Testis (tissue), 3 donors: ENCODE results near the gene MDH1B. TPM values are rescaled to one million over a fixed set of nuclear protein-coding genes. Genes with fewer than 3 reads are reported as not detected.

Source experiments
- DNase-seq: peaks from one replicate; pipeline ENCODE4 v3.0.0-alpha.2; 2019
- H3K27ac ChIP-seq, 2 donors: fragments of 200-600 bp; sonication (generic); one replicate each; pipeline ENCODE4 v1.5.1; 2019
- H3K27me3 ChIP-seq: fragments of 200-600 bp; sonication (generic); one replicate; pipeline ENCODE4 v1.5.1; 2019
- H3K36me3 ChIP-seq: fragments of 200-600 bp; sonication (generic); one replicate; pipeline ENCODE4 v1.5.1; 2017; ENCODE audit warnings: low read depth; ENCODE audit errors: missing control alignments
- H3K4me1 ChIP-seq: fragments of 200-600 bp; sonication (generic); one replicate; pipeline ENCODE4 v1.5.1; 2019
- H3K4me3 ChIP-seq, 2 donors: fragments of 200-600 bp; sonication (generic); one replicate each; pipeline ENCODE4 v1.5.1; 2017 to 2019
- H3K9me3 ChIP-seq: fragments of 200-600 bp; sonication (generic); one replicate; pipeline ENCODE4 v1.5.1; 2017
- CTCF ChIP-seq, 3 experiments: fragments of 450-650 bp in 2 of 3; fragments of 200-600 bp in 1 of 3; sonication (generic) in 1 of 3; IDR thresholded peaks; one replicate each; pipeline ENCODE4 v1.5.1; 2016 to 2019; ENCODE audit warnings: antibody characterized with exemption in 3 of 3, mild to moderate bottlenecking in 2 of 3, moderate library complexity in 1 of 3
- POLR2A ChIP-seq: fragments of 450-650 bp; IDR thresholded peaks from one replicate; pipeline ENCODE4 v1.6.1; 2017; ENCODE audit warnings: antibody characterized with exemption, mild to moderate bottlenecking, moderate library complexity
- WGBS, 2 donors: methylation state at CpG; one replicate each; pipeline ENCODE4 v1.1.5; 2018; 5-methylcytosine and 5-hydroxymethylcytosine counted together
- intact Hi-C: fragments of 100-400 bp; cut with DNase I; formaldehyde crosslinking; loops from one replicate; pipeline ENCODE4 v1.15.1; 2023; ENCODE audit warnings: low total_unique reads
- polyA plus RNA-seq: library from polyadenylated mRNA; stranded (reverse); fragments of 350-450 nt; fragmentation: Illumina TruSeq; extraction: RNeasy Lipid Tissue Mini Kit (QIAGEN cat#74804); gene quantifications from one replicate; pipeline ENCODE4 v1.2.3, GENCODE V29; 2014; ENCODE audit warnings: low read depth, low replicate concordance; ENCODE audit not compliant: insufficient read depth
- total RNA-seq, 2 donors: library from RNA; depleted of rRNA; stranded (reverse); fragments of >200 nt; gene quantifications; one replicate each; pipeline ENCODE4 v1.2.3, GENCODE V29; 2016

Gene MDH1B
- total and polyA plus RNA-seq, 3 donors from 2014 or later, result 16.7 to 86.6 (median 29.0) TPM

- no peak overlapping the region for H3K4me3 ChIP-seq
- no peaks in the 10 kb centered on the region for H3K36me3 ChIP-seq
- TF ChIP-seq CTCF (IDR thresholded peaks at IDR 0.05), result no peak
- intact Hi-C loops, result no loop called here
- H3K9me3 ChIP-seq, result no peaks in the 10 kb centered on the region
- no peaks in the 10 kb centered on the region for H3K4me1 ChIP-seq
- no peaks in the 10 kb centered on the region for H3K27me3 ChIP-seq
- no peak overlapping the region for H3K27ac ChIP-seq
- no peak for DNase-seq
- 86% methylated on average over 7 of the region's 7 CpGs for WGBS, 2 donors
Observed at GRCh38 chr2:206728277-206729199, 36.6 kb downstream of the MDH1B start.

GRCh38 chr2:206727287-206727686 is 37.8 kb downstream of the MDH1B start:
- no peak for TF ChIP-seq POLR2A
- no peak for TF ChIP-seq CTCF (IDR thresholded peaks at IDR 0.05)
- 93 to 98% methylated on average over 2 of the region's 2 CpGs for WGBS, 2 donors
- DNase-seq, result no peak
- no peak overlapping the region for H3K4me3 ChIP-seq
- H3K27ac ChIP-seq, result no peak overlapping the region
- H3K27me3 ChIP-seq, result no peaks in the 10 kb centered on the region
- H3K4me1 ChIP-seq, result no peaks in the 10 kb centered on the region
- H3K36me3 ChIP-seq, result no peaks in the 10 kb centered on the region
- no peaks in the 10 kb centered on the region for H3K9me3 ChIP-seq
- intact Hi-C loops, result no loop called here

- no peaks in the 10 kb centered on the region for H3K36me3 ChIP-seq
- H3K4me3 ChIP-seq, result no peak overlapping the region
- no peaks in the 10 kb centered on the region for H3K9me3 ChIP-seq
- TF ChIP-seq CTCF (IDR thresholded peaks at IDR 0.05), result no peak
- no peak for TF ChIP-seq POLR2A
- H3K27ac ChIP-seq, result no peak overlapping the region
- no peaks in the 10 kb centered on the region for H3K27me3 ChIP-seq
- DNase-seq, result no peak
- no peaks in the 10 kb centered on the region for H3K4me1 ChIP-seq
- 88 to 94% methylated on average over 1 of the region's 1 CpG for WGBS, 2 donors
- intact Hi-C loops, result no loop called here
Observed at GRCh38 chr2:206723288-206723687, 41.8 kb downstream of the MDH1B start.

- no peak overlapping the region for H3K4me3 ChIP-seq
- H3K36me3 ChIP-seq, result no peaks in the 10 kb centered on the region
- no peak overlapping the region for H3K27ac ChIP-seq
- H3K4me1 ChIP-seq, result no peaks in the 10 kb centered on the region
- TF ChIP-seq POLR2A, result no peak
- no peak for TF ChIP-seq CTCF (IDR thresholded peaks at IDR 0.05)
- 77 to 86% methylated on average over 4 of the region's 4 CpGs for WGBS, 2 donors
- H3K9me3 ChIP-seq, result no peaks in the 10 kb centered on the region
- no peaks in the 10 kb centered on the region for H3K27me3 ChIP-seq
- no peak for DNase-seq
- intact Hi-C loops, result no loop called here
Observed at GRCh38 chr2:206721256-206721920, 43.7 kb downstream of the MDH1B start.
